Subcutaneous abdominal adipose tissue (tissue), 5 donors: ENCODE data around the gene HOXB3.

Source experiments
- H3K27ac ChIP-seq: one replicate; pipeline ENCODE4 v1.7.0; 2013; ENCODE audit warnings: low read depth, mild to moderate bottlenecking, inconsistent platforms, low read length, moderate library complexity
- H3K27me3 ChIP-seq, 5 donors: one replicate each; pipeline ENCODE4 v1.7.0; 2013; ENCODE audit warnings: low read length in 5 of 5, inconsistent platforms in 1 of 5; ENCODE audit not compliant: control insufficient read depth in 5 of 5, insufficient read depth in 4 of 5
- H3K36me3 ChIP-seq, 5 donors: one replicate each; pipeline ENCODE4 v1.7.0; 2013; ENCODE audit warnings: low read length in 5 of 5; ENCODE audit not compliant: control insufficient read depth in 5 of 5, insufficient read depth in 5 of 5
- H3K4me1 ChIP-seq, 5 donors: one replicate each; pipeline ENCODE4 v1.7.0; 2013; ENCODE audit warnings: low read length in 5 of 5, mild to moderate bottlenecking in 3 of 5, moderate library complexity in 1 of 5; ENCODE audit not compliant: control insufficient read depth in 5 of 5, insufficient read depth in 5 of 5
- H3K4me3 ChIP-seq, 5 donors: one replicate each; pipeline ENCODE4 v1.7.0; 2013; ENCODE audit warnings: low read length in 5 of 5, low read depth in 1 of 5
- H3K9ac ChIP-seq, 5 donors: one replicate each; pipeline ENCODE4 v1.7.0; 2013; ENCODE audit warnings: low read length in 5 of 5, mild to moderate bottlenecking in 4 of 5, moderate library complexity in 3 of 5
- H3K9me3 ChIP-seq, 5 donors: one replicate each; pipeline ENCODE4 v1.7.0; 2013; ENCODE audit warnings: low read length in 5 of 5; ENCODE audit not compliant: control insufficient read depth in 5 of 5
- donor health status: healthy.
- donor health status: healthy.
- donor health status: healthy.
- donor health status: healthy.
- donor health status: healthy.

Gene HOXB3

DNA sequence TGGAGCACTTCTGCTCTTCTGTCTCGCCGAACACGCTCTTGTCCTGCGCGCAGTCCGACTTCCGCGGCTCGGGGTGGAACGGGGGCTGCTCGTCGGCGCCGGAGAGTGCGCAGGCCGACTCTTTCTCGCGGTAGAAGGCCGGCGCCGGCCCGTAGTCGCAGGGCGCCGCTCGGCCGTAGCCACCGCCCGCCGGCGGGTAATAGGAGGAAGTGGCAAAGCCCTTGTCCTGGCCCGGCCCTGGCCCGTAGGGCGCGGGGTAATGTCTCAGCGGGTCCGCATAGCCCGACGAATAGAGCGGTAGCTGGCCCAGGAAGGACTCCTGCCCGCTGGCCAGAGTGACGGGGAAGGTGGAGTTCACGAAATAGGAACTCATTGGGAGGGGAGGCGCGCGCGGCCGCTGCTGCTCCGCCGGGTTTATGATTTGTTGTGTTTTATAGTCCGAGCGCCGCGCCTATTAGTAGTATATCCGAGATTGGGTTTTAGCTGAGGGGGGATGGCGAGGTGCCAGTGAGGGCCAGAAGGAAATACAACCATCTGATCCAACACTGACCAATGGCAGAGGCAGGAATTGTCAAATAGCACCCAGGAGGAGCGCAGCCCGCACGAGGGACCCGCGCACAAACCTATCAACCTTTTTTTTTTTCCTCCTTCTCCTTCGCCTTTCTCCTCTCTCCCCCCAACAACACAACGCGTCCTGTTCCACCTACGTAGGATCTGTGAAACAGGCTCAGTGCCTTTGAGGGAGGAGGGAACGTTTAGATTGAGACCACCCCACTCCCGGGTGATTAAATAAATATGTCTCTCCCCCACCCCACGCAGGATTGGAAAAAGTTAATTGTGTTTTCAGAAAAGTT lies 8.0 kb upstream of the HOXB3 start:
- H3K27ac ChIP-seq = peak overlapping the region; percentile 79
- peaks cover 0 to 15% (median 7%) of the 10 kb centered on the region in 5 donors for H3K36me3 ChIP-seq
- H3K27me3 ChIP-seq = no peaks in the 10 kb centered on the region
- H3K4me3 ChIP-seq = peak overlapping the region; percentile 73 to 82 (median 78)
- no peaks in the 10 kb centered on the region for H3K9me3 ChIP-seq
- peak overlapping the region in 4 of 5 donors; percentile 65 to 83 (median 76) for H3K9ac ChIP-seq
- H3K4me1 ChIP-seq = peaks cover 6 to 71% (median 68%) of the 10 kb centered on the region in 5 donors

DNA sequence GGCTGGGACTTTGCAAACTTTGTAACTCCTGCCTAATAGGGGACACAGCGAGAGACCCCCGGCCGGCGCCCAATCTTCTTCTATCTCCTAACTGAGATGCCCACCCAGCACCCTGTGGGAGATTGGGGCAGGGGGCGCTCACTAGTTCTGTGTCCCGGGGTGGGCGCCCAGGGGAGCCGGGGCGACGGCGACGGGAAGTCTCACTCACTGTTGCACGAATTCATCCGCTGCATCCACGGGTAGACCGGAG lies 7.4 kb upstream of the HOXB3 start:
- Histone ChIP-seq H3K27ac (peak overlapping the region; percentile 79), H3K36me3 (peaks cover 0 to 15% (median 7%) of the 10 kb centered on the region in 5 donors), H3K27me3 (no peaks in the 10 kb centered on the region), H3K9ac (peak overlapping the region in 4 of 5 donors; percentile 65 to 83 (median 76)), H3K9me3 (no peaks in the 10 kb centered on the region), H3K4me3 (peak overlapping the region; percentile 73 to 82 (median 78)), H3K4me1 (peaks cover 6 to 70% (median 67%) of the 10 kb centered on the region in 5 donors)

- Histone ChIP-seq H3K27ac (peak overlapping the region; percentile 79), H3K9me3 (no peaks in the 10 kb centered on the region), H3K27me3 (no peaks in the 10 kb centered on the region), H3K9ac (peak overlapping the region in 4 of 5 donors; percentile 65 to 83 (median 76)), H3K36me3 (peaks cover 0 to 15% (median 7%) of the 10 kb centered on the region in 5 donors), H3K4me1 (peaks cover 6 to 65% (median 61%) of the 10 kb centered on the region in 5 donors), H3K4me3 (peak overlapping the region; percentile 73 to 82 (median 78))
Observed at GRCh38 chr17:48596735-48597527, 6.9 kb upstream of the HOXB3 start.

- peak overlapping the region; percentile 79 for H3K27ac ChIP-seq
Observed at GRCh38 chr17:48596000-48596734, 6.1 kb upstream of the HOXB3 start.

DNA sequence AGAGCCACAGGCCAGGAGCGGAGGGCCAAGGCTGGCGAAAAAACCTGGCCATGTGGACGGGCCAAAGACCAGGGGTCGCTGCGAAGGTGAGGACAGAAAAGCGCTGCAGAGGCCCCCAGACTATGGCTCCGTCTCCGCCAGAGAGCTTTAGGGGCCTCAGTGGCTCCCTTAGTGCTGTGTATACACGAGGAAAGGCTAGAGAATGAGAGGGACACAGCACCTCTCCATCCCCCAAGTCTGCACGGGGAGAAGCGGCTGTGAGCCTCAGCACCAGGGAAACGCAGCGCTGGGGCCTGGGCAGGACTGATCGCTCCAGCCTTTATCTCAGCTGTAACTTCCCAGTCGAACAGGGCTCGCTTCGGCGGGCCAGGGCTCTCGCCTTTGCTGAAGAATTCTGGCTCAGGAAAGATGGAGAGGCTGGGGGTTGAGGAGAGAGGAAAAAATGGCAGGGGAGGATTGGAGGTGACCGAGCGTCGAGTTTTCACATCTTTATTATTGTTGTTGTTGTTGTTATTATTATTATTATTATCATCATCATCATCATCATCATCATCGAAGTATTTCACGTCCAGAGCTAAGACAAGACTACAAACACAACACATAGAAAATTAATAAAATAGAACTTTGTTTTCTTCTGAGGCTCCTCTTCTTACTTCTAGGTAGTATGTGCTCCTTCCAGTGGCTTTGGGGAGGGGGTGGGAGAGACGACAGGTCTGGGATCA lies 5.4 kb upstream of the HOXB3 start:
- Histone ChIP-seq H3K36me3 (peaks cover 0 to 24% (median 10%) of the 10 kb centered on the region in 5 donors), H3K4me1 (peaks cover 6 to 57% (median 55%) of the 10 kb centered on the region in 5 donors), H3K9me3 (no peaks in the 10 kb centered on the region), H3K9ac (peak overlapping the region in 1 of 5 donors; percentile 30), H3K4me3 (no peak overlapping the region), H3K27me3 (no peaks in the 10 kb centered on the region), H3K27ac (peak overlapping the region; percentile 79)

More at GRCh38 chr17:48596000-48596734, 6.1 kb upstream of the HOXB3 start:
- Histone ChIP-seq H3K9ac (peak overlapping the region in 3 of 5 donors; percentile 65 to 83 (median 81)), H3K27me3 (no peaks in the 10 kb centered on the region), H3K36me3 (peaks cover 0 to 19% (median 10%) of the 10 kb centered on the region in 5 donors), H3K4me1 (peaks cover 6 to 58% (median 56%) of the 10 kb centered on the region in 5 donors), H3K4me3 (peak overlapping the region in 4 of 5 donors; percentile 73 to 82 (median 77)), H3K9me3 (no peaks in the 10 kb centered on the region)

DNA sequence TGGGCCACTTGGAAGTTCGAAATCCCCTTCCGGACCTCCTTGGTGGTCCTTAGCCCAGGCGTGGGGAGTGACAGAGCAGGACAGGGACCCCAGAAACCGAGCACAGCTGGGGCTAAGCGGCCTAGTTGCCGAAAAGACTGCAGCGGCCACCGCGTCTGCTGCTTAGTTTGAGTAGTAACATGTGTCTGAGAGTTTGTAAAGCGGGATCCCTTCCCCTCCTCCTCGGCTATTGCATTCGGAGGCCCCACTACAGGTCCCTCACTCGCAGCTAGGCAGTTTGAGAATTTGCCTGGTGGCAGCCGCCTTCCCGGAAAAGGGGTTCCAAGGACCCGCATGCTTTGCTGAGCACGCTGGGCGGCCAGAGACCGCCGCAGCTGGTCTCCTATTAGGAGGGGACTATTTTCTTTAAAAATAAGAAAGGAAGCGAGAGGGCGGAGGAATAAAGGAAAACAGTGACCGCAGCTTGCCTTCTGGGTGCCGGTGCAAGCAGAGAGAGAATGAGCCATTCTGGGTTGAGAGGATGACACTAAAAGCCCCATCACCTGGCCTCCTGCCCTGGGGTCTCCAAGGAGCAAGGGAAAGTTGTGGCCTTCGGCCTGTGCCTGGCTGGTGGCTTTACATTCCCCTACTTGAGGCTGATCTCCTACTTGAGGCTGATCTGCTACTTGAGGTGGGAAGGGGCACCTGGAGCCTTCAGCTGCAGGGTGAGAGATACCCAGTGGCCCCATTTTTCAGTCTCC lies 4.7 kb upstream of the HOXB3 start:
- H3K9ac ChIP-seq = peak overlapping the region in 3 of 5 donors; percentile 10 to 42 (median 21)
- H3K4me3 ChIP-seq = peak overlapping the region in 2 of 5 donors; percentile 40 to 45
- no peaks in the 10 kb centered on the region for H3K27me3 ChIP-seq
- no peaks in the 10 kb centered on the region for H3K9me3 ChIP-seq
- H3K27ac ChIP-seq = peak overlapping the region; percentile 78
- H3K36me3 ChIP-seq = peaks cover 0 to 24% (median 10%) of the 10 kb centered on the region in 5 donors
- peaks cover 6 to 57% (median 55%) of the 10 kb centered on the region in 5 donors for H3K4me1 ChIP-seq

DNA sequence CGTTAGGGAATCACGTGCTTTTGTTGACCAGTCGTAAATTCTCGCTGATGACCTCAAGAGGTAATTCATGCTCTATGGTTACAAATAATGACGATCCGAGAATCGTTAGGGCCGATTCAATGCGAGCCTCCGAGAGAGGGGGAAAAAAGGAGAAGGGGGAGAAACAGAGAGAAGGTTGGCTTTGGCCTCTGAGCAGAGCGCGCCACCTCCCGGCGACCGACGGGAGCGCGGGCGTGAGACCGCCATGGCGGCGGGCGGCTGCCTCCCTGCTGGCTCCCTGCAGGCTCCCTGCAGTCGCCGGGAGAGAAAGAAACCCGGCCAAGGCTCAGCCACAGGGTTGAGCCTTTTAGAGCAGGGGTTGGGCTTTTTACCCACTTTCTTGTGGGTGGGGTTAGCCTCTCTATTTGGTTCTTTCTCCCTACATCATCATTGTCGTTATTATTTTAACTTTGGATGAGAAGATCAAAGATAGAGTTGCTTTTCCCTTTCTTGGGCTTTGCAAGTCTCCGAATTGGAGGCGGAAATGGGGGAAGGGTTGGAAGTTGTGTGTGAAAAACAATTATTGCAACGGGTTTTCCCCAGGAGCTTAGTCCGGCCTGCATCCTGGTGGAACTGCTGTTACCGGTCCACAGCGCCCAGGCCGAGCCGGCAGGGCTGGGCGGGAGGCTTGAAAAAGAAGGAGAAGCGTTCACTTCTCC lies 3.9 kb upstream of the HOXB3 start:
- H3K9me3 ChIP-seq = no peaks in the 10 kb centered on the region
- peaks cover 6 to 60% (median 54%) of the 10 kb centered on the region in 5 donors for H3K4me1 ChIP-seq
- peak overlapping the region in 2 of 5 donors; percentile 10 to 42 for H3K9ac ChIP-seq
- H3K36me3 ChIP-seq = peaks cover 0 to 24% (median 10%) of the 10 kb centered on the region in 5 donors
- no peaks in the 10 kb centered on the region for H3K27me3 ChIP-seq
- H3K27ac ChIP-seq = peak overlapping the region; percentile 78
- peak overlapping the region; percentile 40 to 75 (median 60) for H3K4me3 ChIP-seq

DNA sequence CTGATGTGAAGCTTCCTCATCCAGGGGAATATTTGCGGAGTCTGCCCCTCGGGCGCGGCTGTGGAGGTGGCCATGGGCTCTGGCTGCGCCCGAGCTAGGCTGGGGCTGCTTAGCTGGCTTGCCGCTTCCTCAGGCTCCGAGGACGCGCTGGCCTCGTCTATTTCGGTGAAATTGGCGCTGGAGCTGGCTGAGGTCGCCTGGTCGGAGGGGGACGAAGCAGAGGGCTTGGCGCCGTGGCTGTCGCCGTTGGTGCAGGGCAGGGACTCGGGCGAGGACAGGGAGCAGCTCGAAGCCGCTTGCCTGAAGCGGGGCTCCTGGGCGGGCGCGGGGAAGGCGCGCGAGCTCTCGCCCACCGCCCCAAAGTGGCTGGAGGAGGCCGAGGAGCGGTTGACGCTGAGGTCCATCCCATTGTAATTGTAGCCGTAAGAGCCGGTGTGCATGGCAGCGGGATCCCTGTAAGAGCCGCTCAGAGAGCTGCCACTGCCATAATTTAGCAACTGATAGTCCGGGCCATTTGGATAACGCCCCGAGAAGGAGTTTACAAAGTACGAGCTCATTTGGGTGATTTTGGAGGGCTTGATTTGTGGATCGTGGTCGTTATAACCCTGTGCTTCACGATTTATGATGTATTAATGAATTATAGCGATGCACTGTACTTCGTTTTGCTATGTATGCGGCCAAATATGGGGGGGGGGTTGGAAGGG lies 3.2 kb upstream of the HOXB3 start, which contains the start of gene HOXB5:
HOXB5 (minus strand) TSS at position 654 of the 704 bp plus-strand sequence; CDS start at position 557, 97 bp downstream.
- Histone ChIP-seq H3K4me3 (peak within 1 kb of the TSS; percentile 60 to 75 (median 70)), H3K27ac (peak within 1 kb of the TSS; percentile 78), H3K36me3 (peaks cover 0 to 24% (median 10%) of the 10 kb centered on the region in 5 donors), H3K27me3 (no peaks in the 10 kb centered on the region), H3K4me1 (peaks cover 6 to 60% (median 52%) of the 10 kb centered on the region in 5 donors), H3K9ac (peak within 1 kb of the TSS; percentile 4 to 66 (median 46)), H3K9me3 (no peaks in the 10 kb centered on the region)
